ENCODE measurements around the gene TP53BP2. TPM values are rescaled to one million over a fixed set of nuclear protein-coding genes. Genes with fewer than 3 reads are reported as not detected.

TP53BP2 gene
- total RNA-seq, 4 donors from 2014 or later: 22.2 to 85.1 (median 38.8) TPM

DNA sequence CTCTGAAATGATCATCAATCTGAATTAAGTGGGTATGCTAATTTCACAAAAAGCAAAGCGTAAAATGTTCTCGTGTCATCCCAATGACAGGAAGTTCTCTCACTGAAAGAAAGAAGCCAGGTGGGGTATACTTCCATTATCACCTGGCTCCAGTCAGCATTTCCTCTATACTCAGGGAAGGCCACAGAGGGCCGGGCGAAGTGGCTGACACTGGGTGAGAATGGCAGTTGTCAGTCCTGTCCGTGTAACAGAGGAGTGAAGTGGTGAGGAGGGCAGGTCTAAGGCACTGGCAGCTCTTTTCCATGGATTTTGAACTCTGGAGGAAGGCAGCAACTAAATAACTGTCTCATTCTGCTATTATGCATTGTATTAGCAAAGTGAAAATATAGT lies 73.0 kb downstream of the TP53BP2 start:
- TF ChIP-seq POLR2A (IDR thresholded peaks at IDR 0.05): no peak
- TF ChIP-seq CTCF (IDR thresholded peaks at IDR 0.05 in 4 of 5, conservative IDR thresholded peaks at IDR 0.05 in 1 of 5): no peak
- peak overlapping the region in 3 of 4 donors; percentile 47 to 62 (median 62) for H3K27ac ChIP-seq
- peaks cover 0 to 86% of the 10 kb centered on the region in 2 donors for H3K36me3 ChIP-seq
- no peak overlapping the region for H3K4me3 ChIP-seq
- ATAC-seq (no peak), DNase-seq (no peak)
- no peaks in the 10 kb centered on the region for H3K27me3 ChIP-seq
- no peaks in the 10 kb centered on the region for H3K9me3 ChIP-seq
- H3K4me1 ChIP-seq: peaks cover 6 to 15% of the 10 kb centered on the region in 2 donors
- intact Hi-C loops (cut with DNase I; ENCODE audit: low total_unique reads): no loop called here
- in situ Hi-C loops (cut with MboI; ENCODE audit: low sequenced_read_pairs in 4 of 4): no loop called here

DNA sequence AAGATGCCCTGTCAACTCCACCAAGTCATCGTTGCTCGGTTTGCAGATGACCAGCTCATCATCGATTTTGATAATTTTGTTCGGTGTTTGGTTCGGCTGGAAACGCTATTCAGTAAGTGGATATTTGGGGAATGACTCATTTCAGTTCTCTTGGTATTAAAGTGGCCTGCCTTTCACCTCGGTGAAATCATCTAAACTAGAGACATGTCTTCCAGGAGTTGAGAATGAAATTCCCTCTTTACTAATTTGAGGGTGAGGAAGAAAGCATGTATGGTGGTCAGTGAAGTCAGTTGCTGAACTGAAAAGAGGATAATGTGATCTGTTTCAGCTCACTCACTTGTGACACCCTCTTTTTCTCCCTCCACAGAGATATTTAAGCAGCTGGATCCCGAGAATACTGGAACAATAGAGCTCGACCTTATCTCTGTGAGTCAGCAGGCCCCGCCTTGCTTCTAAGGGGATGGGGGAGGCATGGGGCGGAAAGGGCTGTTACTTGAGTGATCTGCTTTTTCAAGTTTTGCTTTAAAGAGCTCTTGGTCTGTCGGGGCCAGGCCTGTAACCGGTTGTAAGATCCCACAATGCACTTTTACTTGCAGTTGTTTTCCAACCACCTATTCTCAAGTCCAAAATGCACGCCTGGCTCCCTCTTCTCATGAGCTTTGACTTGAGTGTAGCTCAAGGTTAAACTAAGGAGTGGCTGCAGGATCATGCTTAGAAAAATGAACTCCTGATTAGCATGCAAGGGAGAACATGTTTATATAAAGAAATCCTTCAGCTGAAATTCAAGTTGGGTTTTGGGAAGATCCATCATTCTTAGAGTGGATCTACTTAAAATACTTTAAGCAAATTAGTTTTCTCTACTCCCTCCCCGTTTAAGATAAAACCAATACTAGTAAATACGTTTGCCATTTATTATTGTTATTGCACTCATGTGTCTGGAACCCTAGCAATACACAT lies 73.7 kb downstream of the TP53BP2 start:
- no peak for TF ChIP-seq POLR2A (IDR thresholded peaks at IDR 0.05)
- TF ChIP-seq CTCF (IDR thresholded peaks at IDR 0.05 in 4 of 5, conservative IDR thresholded peaks at IDR 0.05 in 1 of 5): no peak
- H3K27me3 ChIP-seq: no peaks in the 10 kb centered on the region
- H3K36me3 ChIP-seq: peaks cover 0 to 79% of the 10 kb centered on the region in 2 donors
- H3K4me1 ChIP-seq: peaks cover 6 to 15% of the 10 kb centered on the region in 2 donors
- intact Hi-C loops (cut with DNase I; ENCODE audit: low total_unique reads) (no loop called here), in situ Hi-C loops (cut with MboI; ENCODE audit: low sequenced_read_pairs in 4 of 4) (no loop called here)
- peak overlapping the region; percentile 38 to 62 (median 54) for H3K27ac ChIP-seq
- H3K4me3 ChIP-seq: no peak overlapping the region
- ATAC-seq: peak; percentile 32 to 67
- no peaks in the 10 kb centered on the region for H3K9me3 ChIP-seq
- DNase-seq: no peak

GRCh38 chr1:223771469-223771813 lies 74.3 kb downstream of the TP53BP2 start:
- Histone ChIP-seq H3K4me1 (peaks cover 6 to 15% of the 10 kb centered on the region in 2 donors), H3K36me3 (peaks cover 0 to 77% of the 10 kb centered on the region in 2 donors), H3K4me3 (no peak overlapping the region), H3K9me3 (no peaks in the 10 kb centered on the region), H3K27me3 (no peaks in the 10 kb centered on the region), H3K27ac (peak overlapping the region; percentile 38 to 62 (median 54))
- DNase-seq (no peak), ATAC-seq (no peak)
- intact Hi-C loops (cut with DNase I; ENCODE audit: low total_unique reads): no loop called here
- in situ Hi-C loops (cut with MboI; ENCODE audit: low sequenced_read_pairs in 4 of 4): no loop called here
- TF ChIP-seq POLR2A (IDR thresholded peaks at IDR 0.05): no peak
- TF ChIP-seq CTCF (IDR thresholded peaks at IDR 0.05 in 4 of 5, conservative IDR thresholded peaks at IDR 0.05 in 1 of 5): no peak

DNA sequence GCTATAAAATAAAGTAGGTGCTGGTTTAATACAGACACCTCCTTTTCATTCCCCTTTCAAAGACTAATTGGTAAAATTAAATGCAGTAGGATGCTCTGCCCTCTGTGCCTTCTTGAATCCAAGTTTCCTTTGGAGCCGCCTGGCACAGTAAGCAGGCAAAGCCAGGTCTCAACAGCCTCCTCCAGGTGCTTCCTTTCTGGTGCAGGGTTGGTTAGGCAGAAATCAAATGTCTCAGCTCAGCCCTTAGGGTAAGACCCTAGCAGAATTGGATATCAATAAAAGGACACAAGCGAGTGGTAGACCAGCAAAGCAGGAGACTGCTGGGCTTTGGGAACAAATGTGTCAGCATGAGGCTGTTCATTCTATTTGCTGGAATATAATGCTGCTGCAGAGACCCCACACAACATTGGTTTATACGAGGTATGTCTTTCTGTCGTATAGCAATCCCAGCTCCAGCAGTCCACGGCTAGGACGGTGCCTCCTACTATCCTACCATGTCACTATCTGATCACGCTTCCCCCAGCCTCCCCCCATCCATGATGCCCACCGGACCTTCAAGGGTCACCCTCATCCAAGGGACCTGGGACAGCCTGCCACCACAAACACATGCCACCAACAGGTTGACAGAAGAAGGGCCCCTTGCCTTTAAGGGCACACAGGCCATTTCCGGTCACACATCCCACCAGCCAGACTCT lies 75.0 kb downstream of the TP53BP2 start:
- intact Hi-C loops (cut with DNase I; ENCODE audit: low total_unique reads) (no loop called here), in situ Hi-C loops (cut with MboI; ENCODE audit: low sequenced_read_pairs in 4 of 4) (no loop called here)
- TF ChIP-seq POLR2A (IDR thresholded peaks at IDR 0.05) (no peak), CTCF (IDR thresholded peaks at IDR 0.05 in 4 of 5, conservative IDR thresholded peaks at IDR 0.05 in 1 of 5) (no peak)
- Histone ChIP-seq H3K27me3 (no peaks in the 10 kb centered on the region), H3K9me3 (no peaks in the 10 kb centered on the region), H3K4me1 (peaks cover 10 to 15% of the 10 kb centered on the region in 2 donors), H3K4me3 (no peak overlapping the region), H3K27ac (peak overlapping the region; percentile 38 to 62 (median 54)), H3K36me3 (peaks cover 0 to 76% of the 10 kb centered on the region in 2 donors)
- ATAC-seq (no peak), DNase-seq (no peak)

Data from gastrocnemius medialis (tissue), 4 donors.